ENCODE data around the gene PRPF40B.

DNA sequence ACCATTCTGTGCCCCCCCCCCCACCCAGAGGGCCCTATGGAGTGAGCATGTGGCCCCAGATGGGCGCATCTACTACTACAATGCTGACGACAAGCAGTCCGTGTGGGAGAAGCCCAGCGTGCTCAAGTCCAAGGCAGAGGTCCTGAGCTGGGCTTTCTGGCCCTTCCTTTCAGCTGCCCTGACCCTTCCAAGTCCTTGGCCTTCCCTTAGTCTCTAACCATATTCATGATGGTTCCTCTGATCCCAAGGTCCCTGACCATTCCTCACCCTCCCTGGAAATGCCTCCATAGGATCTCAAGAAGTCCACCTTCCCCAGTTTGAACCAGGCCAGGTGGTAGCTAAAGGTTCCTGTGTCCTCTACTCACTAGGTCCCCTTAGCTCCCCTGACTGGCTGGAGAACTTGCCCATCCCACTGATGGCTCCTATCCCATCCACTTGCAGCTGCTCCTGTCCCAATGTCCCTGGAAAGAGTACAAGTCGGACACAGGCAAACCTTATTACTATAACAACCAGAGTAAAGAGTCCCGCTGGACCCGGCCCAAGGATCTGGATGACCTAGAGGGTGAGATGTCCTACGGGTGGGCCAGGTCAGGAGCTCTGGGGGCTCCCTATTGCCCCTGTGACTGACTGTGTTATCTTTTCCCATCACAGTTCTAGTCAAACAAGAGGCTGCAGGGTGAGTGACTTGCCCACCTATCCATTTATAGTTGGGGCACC, 9.8 kb downstream of the PRPF40B start:
- TF ChIP-seq, protein P1, sequence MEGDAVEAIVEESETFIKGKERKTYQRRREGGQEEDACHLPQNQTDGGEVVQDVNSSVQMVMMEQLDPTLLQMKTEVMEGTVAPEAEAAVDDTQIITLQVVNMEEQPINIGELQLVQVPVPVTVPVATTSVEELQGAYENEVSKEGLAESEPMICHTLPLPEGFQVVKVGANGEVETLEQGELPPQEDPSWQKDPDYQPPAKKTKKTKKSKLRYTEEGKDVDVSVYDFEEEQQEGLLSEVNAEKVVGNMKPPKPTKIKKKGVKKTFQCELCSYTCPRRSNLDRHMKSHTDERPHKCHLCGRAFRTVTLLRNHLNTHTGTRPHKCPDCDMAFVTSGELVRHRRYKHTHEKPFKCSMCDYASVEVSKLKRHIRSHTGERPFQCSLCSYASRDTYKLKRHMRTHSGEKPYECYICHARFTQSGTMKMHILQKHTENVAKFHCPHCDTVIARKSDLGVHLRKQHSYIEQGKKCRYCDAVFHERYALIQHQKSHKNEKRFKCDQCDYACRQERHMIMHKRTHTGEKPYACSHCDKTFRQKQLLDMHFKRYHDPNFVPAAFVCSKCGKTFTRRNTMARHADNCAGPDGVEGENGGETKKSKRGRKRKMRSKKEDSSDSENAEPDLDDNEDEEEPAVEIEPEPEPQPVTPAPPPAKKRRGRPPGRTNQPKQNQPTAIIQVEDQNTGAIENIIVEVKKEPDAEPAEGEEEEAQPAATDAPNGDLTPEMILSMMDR (IDR thresholded peaks at IDR 0.05): no peak
- TF ChIP-seq POLR2A (IDR thresholded peaks at IDR 0.05): no peak
